Activated CD4-positive, alpha-beta T cell treated with anti-CD3 and anti-CD28 coated beads, Interleukin-2, amount 10 ng/mL, durations not matched to agents 24 days and 14 days (primary cell): ENCODE results near the gene TMED3. TPM values are rescaled to one million over a fixed set of nuclear protein-coding genes. Genes with fewer than 3 reads are reported as not detected.

Experiments used
- DNase-seq: peaks from one replicate; pipeline ENCODE4 v3.0.0; 2022
- H3K27ac Mint-ChIP-seq: one replicate; pipeline ENCODE4 v1.8.0; 2022; ENCODE audit warnings: mild to moderate bottlenecking, mixed read lengths
- H3K27me3 Mint-ChIP-seq: one replicate; pipeline ENCODE4 v1.8.0; 2022; ENCODE audit warnings: mixed read lengths
- H3K36me3 Mint-ChIP-seq: one replicate; pipeline ENCODE4 v1.8.0; 2022; ENCODE audit warnings: low read depth, mild to moderate bottlenecking, mixed read lengths
- H3K4me1 Mint-ChIP-seq: one replicate; pipeline ENCODE4 v1.8.0; 2021; ENCODE audit warnings: mixed read lengths
- H3K4me3 Mint-ChIP-seq: one replicate; pipeline ENCODE4 v1.8.0; 2022; ENCODE audit warnings: mild to moderate bottlenecking, moderate library complexity, mixed read lengths
- H3K9me3 Mint-ChIP-seq: one replicate; pipeline ENCODE4 v1.8.0; 2021; ENCODE audit warnings: mixed read lengths
- intact Hi-C: fragments of 100-400 bp; cut with micrococcal nuclease; formaldehyde crosslinking; loops from one replicate; pipeline ENCODE4 v1.15.1; 2023
- total RNA-seq: library from RNA; stranded (reverse); gene quantifications from 2 replicates; pipeline ENCODE4 v1.2.3, GENCODE V29; 2022

TMED3 gene
- total RNA-seq, 1 donor from 2014 or later, result 53.9 TPM

DNA sequence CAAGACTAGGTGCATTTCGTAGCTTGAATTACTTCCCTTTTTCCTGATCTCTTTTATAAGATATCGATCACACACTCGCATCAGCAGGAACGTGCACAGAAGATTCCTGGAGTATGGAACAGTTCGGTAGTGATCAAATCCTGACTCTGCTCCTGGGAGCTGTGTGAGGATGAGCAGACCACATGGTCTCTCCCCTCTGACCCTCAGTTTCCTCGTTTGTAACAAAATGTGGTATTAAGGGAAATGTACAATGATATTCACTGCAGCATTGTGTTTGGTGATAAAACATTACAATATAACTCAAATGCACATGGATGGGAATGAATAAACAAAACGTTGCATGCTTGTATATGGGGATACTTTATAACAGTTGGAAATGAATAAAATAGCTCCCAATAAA lies 26.7 kb downstream of the TMED3 start:
- Mint-ChIP-seq H3K9me3 (no peaks in the 10 kb centered on the region), H3K27ac (no peak overlapping the region), H3K27me3 (no peaks in the 10 kb centered on the region), H3K36me3 (no peaks in the 10 kb centered on the region), H3K4me1 (peaks cover 2% of the 10 kb centered on the region), H3K4me3 (no peak overlapping the region)
- intact Hi-C loops, result loop anchor here (5.0 kb wide), 1 partner anchor 260 kb away; no protein-coding TSS in a partner anchor
- DNase-seq, result no peak

DNA sequence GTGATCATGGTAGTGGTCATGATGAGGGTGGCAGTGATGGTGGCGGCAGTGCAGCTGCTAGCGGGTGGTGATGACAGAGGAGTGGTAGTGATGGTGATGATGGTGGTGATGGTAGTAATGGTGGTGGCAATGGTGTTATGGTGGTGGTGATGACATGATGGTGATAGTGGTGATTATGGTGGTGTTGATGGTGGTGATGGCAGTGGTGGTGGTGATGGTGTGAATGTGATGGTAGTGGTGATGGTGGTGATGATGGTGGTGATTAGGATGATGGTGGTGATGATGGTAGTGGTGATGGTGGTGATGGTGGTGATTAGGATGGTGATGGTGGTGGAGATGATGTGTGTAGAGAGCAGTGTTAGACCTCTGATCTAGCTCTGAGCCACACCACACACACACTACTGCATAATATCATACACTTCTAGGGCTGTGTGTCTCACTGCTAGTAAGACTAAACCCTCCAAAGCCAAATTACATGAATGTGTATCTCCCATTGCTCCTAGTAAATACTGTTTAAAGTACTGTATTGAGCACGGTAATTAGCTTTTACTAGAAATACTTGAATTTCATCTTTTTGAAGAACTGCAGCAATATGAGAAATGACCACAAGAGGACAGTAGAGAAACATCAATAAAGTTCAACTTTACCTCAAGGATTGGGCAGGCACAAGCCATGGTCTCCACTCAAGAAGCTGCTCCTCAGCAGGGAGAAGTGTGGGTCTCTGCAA lies 28.8 kb downstream of the TMED3 start:
- intact Hi-C loops, result loop anchor here (5.0 kb wide), 1 partner anchor 258 kb away; no protein-coding TSS in a partner anchor
- no peak overlapping the region for H3K4me3 Mint-ChIP-seq
- no peaks in the 10 kb centered on the region for H3K27me3 Mint-ChIP-seq
- DNase-seq, result no peak
- no peak overlapping the region for H3K27ac Mint-ChIP-seq
- no peaks in the 10 kb centered on the region for H3K9me3 Mint-ChIP-seq
- no peaks in the 10 kb centered on the region for H3K36me3 Mint-ChIP-seq
- no peaks in the 10 kb centered on the region for H3K4me1 Mint-ChIP-seq

- no peaks in the 10 kb centered on the region for H3K27me3 Mint-ChIP-seq
These were observed 29.3 kb downstream of the TMED3 start for GRCh38 chr15:79340315-79340602.

GRCh38 chr15:79341396-79341795 lies 30.5 kb downstream of the TMED3 start:
- Mint-ChIP-seq H3K36me3 (no peaks in the 10 kb centered on the region), H3K9me3 (no peaks in the 10 kb centered on the region), H3K27me3 (no peaks in the 10 kb centered on the region), H3K4me3 (no peak overlapping the region), H3K27ac (no peak overlapping the region), H3K4me1 (no peaks in the 10 kb centered on the region)
- DNase-seq, result no peak
- intact Hi-C loops, result no loop called here

More at GRCh38 chr15:79340315-79340602, 29.3 kb downstream of the TMED3 start:
- H3K4me3 Mint-ChIP-seq, result no peak overlapping the region
- intact Hi-C loops, result no loop called here
- no peaks in the 10 kb centered on the region for H3K36me3 Mint-ChIP-seq
- H3K27ac Mint-ChIP-seq, result no peak overlapping the region
- H3K4me1 Mint-ChIP-seq, result no peaks in the 10 kb centered on the region
- H3K9me3 Mint-ChIP-seq, result no peaks in the 10 kb centered on the region
- DNase-seq, result no peak

- Mint-ChIP-seq H3K4me3 (no peak overlapping the region), H3K27me3 (no peaks in the 10 kb centered on the region), H3K4me1 (no peaks in the 10 kb centered on the region), H3K36me3 (no peaks in the 10 kb centered on the region), H3K9me3 (no peaks in the 10 kb centered on the region), H3K27ac (no peak overlapping the region)
- intact Hi-C loops, result no loop called here
- DNase-seq, result no peak
These were observed 38.6 kb downstream of the TMED3 start for GRCh38 chr15:79349525-79349924.

DNA sequence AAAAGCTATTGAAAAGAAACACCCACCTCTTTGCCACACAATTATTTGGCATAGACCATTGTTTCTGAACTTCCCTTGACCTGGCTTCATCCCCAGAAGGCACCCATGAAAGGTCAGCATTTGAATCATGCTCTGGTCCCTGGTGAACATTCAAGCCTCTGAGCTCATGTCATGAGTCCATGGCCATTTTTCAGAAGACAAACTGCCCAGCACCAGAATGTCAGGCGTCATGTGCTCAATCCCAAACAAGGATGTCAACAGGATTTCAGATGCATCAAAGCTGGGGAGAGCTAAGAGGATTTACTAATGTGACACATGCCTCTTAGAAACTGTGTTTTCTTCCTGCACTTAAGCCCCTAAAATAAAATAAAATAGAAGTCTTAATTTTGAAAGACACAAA lies 41.3 kb downstream of the TMED3 start:
- intact Hi-C loops, result no loop called here
- no peak overlapping the region for H3K27ac Mint-ChIP-seq
- H3K4me1 Mint-ChIP-seq, result no peaks in the 10 kb centered on the region
- H3K36me3 Mint-ChIP-seq, result no peaks in the 10 kb centered on the region
- no peaks in the 10 kb centered on the region for H3K27me3 Mint-ChIP-seq
- DNase-seq, result no peak
- no peak overlapping the region for H3K4me3 Mint-ChIP-seq
- H3K9me3 Mint-ChIP-seq, result no peaks in the 10 kb centered on the region

- DNase-seq, result no peak
- Mint-ChIP-seq H3K36me3 (no peaks in the 10 kb centered on the region), H3K4me3 (no peak overlapping the region), H3K9me3 (no peaks in the 10 kb centered on the region), H3K4me1 (no peaks in the 10 kb centered on the region), H3K27me3 (no peaks in the 10 kb centered on the region), H3K27ac (no peak overlapping the region)
- intact Hi-C loops, result no loop called here
These were observed 46.7 kb downstream of the TMED3 start for GRCh38 chr15:79357566-79357965.

DNA sequence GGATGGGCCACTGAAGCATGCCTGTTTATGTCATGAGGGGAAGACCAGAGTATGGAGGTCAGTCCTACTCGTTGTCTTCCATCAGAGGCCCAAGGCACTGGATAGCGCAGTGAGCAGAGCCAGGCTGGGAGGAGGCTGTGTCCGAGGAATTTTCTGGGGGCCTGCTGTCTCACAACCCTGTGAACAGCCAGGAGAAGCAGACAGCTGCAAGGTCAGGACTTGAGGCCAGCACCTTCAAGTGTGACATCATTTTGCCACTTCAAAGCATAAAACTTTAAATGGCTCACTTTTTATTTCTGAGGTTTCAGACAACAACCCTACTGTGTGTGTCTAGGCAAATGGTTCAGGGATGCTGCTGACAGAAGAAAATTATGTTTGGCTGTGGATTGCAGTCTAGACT lies 47.2 kb downstream of the TMED3 start:
- no peak overlapping the region for H3K4me3 Mint-ChIP-seq
- H3K4me1 Mint-ChIP-seq, result no peaks in the 10 kb centered on the region
- no peak for DNase-seq
- H3K36me3 Mint-ChIP-seq, result no peaks in the 10 kb centered on the region
- H3K27me3 Mint-ChIP-seq, result no peaks in the 10 kb centered on the region
- H3K27ac Mint-ChIP-seq, result no peak overlapping the region
- no peaks in the 10 kb centered on the region for H3K9me3 Mint-ChIP-seq
- intact Hi-C loops, result no loop called here

GRCh38 chr15:79364571-79365240 lies 53.8 kb downstream of the TMED3 start:
- Mint-ChIP-seq H3K9me3 (no peaks in the 10 kb centered on the region), H3K27me3 (no peaks in the 10 kb centered on the region)

GRCh38 chr15:79365765-79366164 lies 54.9 kb downstream of the TMED3 start:
- DNase-seq, result no peak
- Mint-ChIP-seq H3K4me1 (no peaks in the 10 kb centered on the region), H3K9me3 (no peaks in the 10 kb centered on the region), H3K36me3 (no peaks in the 10 kb centered on the region), H3K4me3 (no peak overlapping the region), H3K27ac (no peak overlapping the region), H3K27me3 (no peaks in the 10 kb centered on the region)
- intact Hi-C loops, result no loop called here

More at GRCh38 chr15:79364571-79365240, 53.8 kb downstream of the TMED3 start:
- no peak for DNase-seq
- Mint-ChIP-seq H3K27ac (no peak overlapping the region), H3K4me3 (no peak overlapping the region), H3K36me3 (no peaks in the 10 kb centered on the region), H3K4me1 (no peaks in the 10 kb centered on the region)
- intact Hi-C loops, result no loop called here

GRCh38 chr15:79366691-79367090 lies 55.8 kb downstream of the TMED3 start:
- DNase-seq, result no peak
- Mint-ChIP-seq H3K4me1 (no peaks in the 10 kb centered on the region), H3K9me3 (no peaks in the 10 kb centered on the region), H3K36me3 (no peaks in the 10 kb centered on the region), H3K4me3 (no peak overlapping the region), H3K27ac (no peak overlapping the region), H3K27me3 (no peaks in the 10 kb centered on the region)
- intact Hi-C loops, result no loop called here

DNA sequence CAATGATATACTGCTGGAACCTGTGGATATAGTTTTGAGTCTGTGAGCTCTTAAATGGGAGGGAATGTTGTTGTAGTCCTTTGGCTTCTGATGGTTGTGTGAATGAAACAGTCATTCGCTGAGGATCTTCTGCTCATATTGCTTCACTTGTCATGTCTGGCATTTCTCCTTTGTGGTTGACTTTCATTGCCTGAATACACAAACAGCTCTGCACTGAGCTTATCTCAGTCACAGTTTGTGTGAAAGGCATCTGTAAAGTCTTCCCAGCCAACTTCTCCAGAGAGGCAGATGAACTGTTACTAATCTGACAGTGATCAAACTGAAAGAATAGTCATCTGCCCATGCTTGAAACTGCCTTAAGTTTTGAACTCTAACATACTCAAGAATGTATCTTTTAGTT lies 59.8 kb downstream of the TMED3 start:
- H3K36me3 Mint-ChIP-seq, result no peaks in the 10 kb centered on the region
- no peak for DNase-seq
- H3K27me3 Mint-ChIP-seq, result no peaks in the 10 kb centered on the region
- peaks cover 2% of the 10 kb centered on the region for H3K4me1 Mint-ChIP-seq
- intact Hi-C loops, result no loop called here
- H3K4me3 Mint-ChIP-seq, result no peak overlapping the region
- H3K27ac Mint-ChIP-seq, result no peak overlapping the region
- H3K9me3 Mint-ChIP-seq, result no peaks in the 10 kb centered on the region

GRCh38 chr15:79371591-79371990 lies 60.7 kb downstream of the TMED3 start:
- intact Hi-C loops, result no loop called here

GRCh38 chr15:79372428-79372827 lies 61.5 kb downstream of the TMED3 start:
- no peak overlapping the region for H3K4me3 Mint-ChIP-seq
- H3K27me3 Mint-ChIP-seq, result no peaks in the 10 kb centered on the region
- intact Hi-C loops, result no loop called here
- peaks cover 2% of the 10 kb centered on the region for H3K4me1 Mint-ChIP-seq
- H3K36me3 Mint-ChIP-seq, result no peaks in the 10 kb centered on the region
- DNase-seq, result no peak
- H3K9me3 Mint-ChIP-seq, result no peaks in the 10 kb centered on the region
- no peak overlapping the region for H3K27ac Mint-ChIP-seq

More at GRCh38 chr15:79371591-79371990, 60.7 kb downstream of the TMED3 start:
- H3K36me3 Mint-ChIP-seq, result no peaks in the 10 kb centered on the region
- no peak overlapping the region for H3K27ac Mint-ChIP-seq
- DNase-seq, result no peak
- H3K4me1 Mint-ChIP-seq, result peaks cover 2% of the 10 kb centered on the region
- no peaks in the 10 kb centered on the region for H3K27me3 Mint-ChIP-seq
- no peaks in the 10 kb centered on the region for H3K9me3 Mint-ChIP-seq
- no peak overlapping the region for H3K4me3 Mint-ChIP-seq
